Stimulated activated CD4-positive, alpha-beta T cell treated with anti-CD3 and anti-CD28 coated beads, Interleukin-15, amount 100 ng/mL, for 1 hour (primary cell): ENCODE data around the gene TBRG1.

Experiments used
- DNase-seq, 2 donors: peaks; one replicate each; pipeline ENCODE4 v3.0.0-alpha.2; 2020; ENCODE audit warnings: low read depth in 1 of 2, low spot score in 1 of 2

The TBRG1 gene

GRCh38 chr11:124612567-124613246 lies 10.0 kb upstream of the TBRG1 start:
- DNase-seq: no peak

GRCh38 chr11:124618863-124619262 lies 3.8 kb upstream of the TBRG1 start:
- no peak for DNase-seq

DNA sequence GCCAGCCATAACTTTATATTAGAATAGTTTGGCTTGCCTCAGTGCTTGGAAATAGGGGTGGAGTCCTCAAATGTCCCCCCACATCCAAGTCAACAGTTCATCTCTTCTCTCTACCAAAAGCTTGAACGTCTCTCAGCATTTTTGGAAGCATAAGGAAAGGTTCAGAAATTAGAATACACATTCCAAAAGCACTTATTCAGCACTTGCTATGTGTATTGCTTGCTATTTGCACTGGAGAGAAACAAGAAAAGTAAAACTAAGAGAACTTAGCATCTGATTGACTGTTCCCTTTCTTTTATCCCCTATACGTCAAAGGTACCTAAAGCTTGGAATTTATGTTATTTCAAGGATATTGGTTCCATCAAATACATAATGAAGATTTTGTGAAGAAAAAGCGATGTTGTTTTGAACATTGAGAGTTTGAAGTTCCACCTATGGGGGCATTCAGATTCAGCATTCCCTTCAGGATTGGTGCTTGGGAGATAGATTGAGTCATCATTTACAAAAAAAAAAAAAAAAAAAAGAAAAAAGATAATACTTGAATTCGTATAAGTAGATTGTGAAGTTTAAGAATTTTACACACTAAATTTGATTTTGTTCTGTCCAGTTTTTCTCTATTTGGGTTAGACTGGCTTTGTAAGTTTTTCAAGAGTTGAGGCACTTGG lies 1.3 kb downstream of the TBRG1 start:
- DNase-seq: no peak

DNA sequence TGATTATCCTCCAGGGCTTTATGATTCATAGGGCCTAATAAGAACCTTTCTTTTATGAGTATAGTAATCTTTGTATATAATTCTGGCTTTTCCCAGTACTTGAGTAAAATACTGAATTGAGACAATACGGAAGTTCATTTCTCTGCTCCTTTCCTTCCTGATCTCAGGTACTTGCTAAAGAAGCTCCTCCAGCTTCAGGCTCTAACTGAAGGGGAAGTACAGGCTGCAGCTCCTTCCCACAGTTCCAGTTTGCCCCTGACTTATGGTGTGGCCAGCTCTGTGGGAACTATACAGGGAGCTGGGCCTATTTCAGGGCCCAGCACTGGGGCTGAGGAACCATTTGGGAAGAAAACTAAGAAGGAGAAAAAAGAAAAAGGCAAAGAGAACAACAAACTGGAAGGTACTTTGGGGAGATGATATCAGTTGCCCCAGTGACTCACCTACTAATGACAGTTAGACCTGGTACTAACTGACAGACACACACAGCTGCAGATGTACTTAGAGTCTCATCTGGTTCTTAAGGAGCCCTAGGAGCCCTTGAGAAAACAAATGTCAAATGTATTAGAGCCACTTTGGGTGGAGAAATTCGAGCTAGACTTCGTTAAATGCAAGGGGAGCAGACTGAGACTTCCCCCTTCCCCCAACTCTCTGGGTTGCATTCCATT lies 3.0 kb downstream of the TBRG1 start:
- no peak for DNase-seq

DNA sequence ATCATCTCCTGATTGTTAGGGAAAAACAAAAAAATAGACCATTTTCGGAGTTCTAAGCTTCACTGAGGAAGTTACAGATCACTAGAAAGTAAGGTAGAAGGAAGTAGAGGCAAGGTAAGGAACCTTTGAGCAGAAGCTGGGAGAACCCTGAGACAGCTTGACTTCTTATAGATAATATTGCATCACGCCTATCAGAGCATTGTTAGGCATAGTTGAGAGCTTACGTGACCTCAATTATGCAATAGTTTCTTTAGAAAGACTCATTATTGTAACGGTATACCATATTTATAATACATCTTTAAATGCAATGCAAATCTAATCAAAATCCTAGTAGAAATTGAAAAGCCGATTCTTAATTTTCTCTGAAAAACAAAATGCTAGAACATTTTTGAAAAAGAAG lies 4.9 kb downstream of the TBRG1 start:
- no peak for DNase-seq

DNA sequence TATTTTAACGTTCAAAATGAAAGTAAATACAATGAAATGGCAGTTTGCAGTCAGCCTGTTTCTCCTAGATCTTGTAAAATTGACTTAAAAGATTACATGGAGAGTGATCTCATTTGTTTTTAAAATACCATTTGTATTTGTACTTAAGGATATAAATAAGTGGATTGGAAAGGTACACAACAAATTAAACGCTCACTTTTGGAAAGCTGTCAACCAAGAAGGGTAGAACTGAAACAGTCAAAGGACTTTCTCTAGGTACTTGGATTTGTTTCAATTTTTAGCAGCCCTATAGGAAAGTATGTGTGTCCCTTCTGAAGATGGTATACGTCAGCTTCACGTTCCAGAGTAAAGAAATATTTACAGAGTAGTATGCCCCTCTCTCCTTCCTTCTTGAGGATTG lies 7.3 kb downstream of the TBRG1 start:
- no peak for DNase-seq

DNA sequence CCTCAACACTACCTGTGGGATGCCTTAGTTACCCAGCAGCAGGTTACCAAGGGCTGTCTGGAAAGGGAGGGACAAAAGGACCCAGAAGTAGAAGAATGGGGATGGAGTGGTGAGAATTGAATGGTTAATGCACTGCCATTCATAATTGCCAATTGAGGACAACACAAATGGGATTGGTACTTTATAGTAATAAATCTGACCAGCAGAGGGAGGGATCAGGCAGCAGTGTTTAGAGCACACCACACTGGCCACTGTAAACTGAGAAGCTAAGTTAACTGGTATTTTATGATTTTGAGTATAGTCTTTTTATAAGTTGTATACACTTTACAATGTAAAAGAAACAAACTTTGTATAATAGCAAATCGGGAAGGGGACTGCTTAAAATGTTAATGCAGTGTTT lies 10.7 kb downstream of the TBRG1 start:
- DNase-seq: no peak

GRCh38 chr11:124635932-124636331 lies 13.3 kb downstream of the TBRG1 start:
- DNase-seq: no peak

DNA sequence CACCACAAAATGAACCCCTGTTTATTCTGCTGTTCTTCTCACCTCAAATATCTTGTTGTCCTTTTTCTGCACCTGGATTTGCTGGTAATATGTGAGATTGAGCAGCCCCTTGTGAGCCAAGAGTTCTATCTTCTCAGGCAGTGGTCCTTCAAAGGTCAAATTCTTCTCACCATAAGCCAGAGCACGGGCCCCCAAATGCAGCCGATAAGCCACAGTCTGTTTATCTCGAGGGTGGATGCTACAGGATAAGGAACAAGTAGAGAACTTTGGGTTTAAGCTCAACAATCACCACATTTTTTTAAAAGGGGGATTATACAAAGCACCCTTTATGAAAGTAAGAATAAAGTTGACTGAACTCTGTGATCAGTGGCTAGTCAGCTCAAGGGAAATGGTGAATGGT lies 15.8 kb downstream of the TBRG1 start:
- no peak for DNase-seq

GRCh38 chr11:124639186-124639585 lies 16.5 kb downstream of the TBRG1 start:
- no peak for DNase-seq

GRCh38 chr11:124640666-124641065 lies 18.0 kb downstream of the TBRG1 start:
- no peak for DNase-seq

GRCh38 chr11:124642628-124643027 lies 20.0 kb downstream of the TBRG1 start:
- DNase-seq: no peak

GRCh38 chr11:124643042-124643604 lies 20.5 kb downstream of the TBRG1 start:
- DNase-seq: no peak

- DNase-seq: no peak
Observed at GRCh38 chr11:124643605-124644425, 21.2 kb downstream of the TBRG1 start.

DNA sequence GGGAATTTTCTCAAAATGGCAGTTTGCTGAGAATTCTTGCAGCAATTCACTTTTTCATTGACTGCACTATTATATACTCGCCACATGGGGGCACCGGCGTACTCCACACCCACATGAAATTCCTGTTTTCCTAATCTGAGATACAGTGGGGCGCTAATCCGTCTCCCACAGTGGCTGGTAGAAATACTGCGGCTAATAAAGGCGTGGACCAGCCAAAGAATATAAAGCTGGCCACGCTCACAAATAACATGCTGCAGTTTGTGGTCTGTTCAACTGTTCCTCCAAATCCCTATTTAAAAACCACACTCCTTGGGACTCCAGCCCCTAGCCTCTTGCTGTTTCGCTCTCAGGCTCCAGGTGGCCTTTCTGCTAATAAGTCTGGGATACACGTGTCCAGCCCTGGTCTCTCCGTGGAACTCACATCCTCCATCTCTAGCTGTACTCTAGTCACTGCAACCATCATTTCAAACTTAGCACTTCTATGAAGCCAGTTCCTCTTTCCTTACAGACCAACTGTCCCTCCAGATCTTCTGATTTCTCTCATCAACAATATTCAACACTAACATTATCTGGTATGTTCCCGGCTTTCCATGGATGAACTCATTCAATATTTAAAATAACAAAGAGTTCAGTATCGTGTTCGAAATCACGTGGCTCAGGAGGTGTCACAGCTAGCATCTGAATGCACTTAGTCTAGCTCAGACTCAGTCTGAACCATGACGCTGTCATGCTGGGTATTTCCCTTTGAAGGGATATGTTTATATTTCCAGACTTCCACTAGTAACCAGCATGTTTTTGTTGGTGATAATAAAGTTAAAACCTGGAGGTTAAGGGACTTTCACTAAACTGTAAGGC lies 22.0 kb downstream of the TBRG1 start:
- no peak for DNase-seq

DNA sequence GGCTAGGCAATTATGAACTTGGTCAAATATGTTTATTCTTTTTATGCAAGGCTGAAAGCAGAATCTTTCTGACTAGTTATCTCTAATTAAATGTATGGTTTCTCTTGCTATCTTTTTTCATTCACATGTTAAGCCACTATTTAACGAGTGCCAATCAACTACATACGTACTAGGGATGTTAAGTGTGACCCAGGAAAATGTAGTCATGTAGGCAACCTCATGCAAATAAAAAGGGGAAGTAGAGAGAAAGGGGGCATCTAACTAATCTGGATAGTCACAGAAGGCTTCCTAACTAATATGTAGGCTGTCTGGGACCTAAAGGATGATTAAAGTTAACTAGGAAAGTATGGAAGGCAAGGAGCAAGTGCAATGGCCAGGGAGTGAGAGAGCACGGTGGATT lies 23.5 kb downstream of the TBRG1 start:
- no peak for DNase-seq

DNA sequence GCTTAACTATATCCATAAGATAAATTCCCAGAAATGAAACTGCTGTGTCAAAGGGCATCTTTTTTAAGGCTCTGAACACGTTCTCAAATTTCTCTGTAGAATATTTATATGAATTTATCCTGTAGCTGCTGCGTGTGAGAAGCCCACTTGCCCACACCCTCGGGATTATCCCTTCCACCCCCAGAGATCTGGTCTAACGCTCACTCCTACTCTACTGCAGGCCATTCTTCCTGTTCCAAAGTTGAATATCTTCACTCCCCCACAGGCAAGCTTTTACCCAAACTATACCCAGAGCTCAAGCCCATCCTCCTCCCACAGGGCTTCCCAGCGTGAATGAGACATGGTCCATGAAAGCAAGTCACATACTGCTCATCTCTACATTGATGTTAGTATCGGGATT lies 25.9 kb downstream of the TBRG1 start:
- DNase-seq: no peak

DNA sequence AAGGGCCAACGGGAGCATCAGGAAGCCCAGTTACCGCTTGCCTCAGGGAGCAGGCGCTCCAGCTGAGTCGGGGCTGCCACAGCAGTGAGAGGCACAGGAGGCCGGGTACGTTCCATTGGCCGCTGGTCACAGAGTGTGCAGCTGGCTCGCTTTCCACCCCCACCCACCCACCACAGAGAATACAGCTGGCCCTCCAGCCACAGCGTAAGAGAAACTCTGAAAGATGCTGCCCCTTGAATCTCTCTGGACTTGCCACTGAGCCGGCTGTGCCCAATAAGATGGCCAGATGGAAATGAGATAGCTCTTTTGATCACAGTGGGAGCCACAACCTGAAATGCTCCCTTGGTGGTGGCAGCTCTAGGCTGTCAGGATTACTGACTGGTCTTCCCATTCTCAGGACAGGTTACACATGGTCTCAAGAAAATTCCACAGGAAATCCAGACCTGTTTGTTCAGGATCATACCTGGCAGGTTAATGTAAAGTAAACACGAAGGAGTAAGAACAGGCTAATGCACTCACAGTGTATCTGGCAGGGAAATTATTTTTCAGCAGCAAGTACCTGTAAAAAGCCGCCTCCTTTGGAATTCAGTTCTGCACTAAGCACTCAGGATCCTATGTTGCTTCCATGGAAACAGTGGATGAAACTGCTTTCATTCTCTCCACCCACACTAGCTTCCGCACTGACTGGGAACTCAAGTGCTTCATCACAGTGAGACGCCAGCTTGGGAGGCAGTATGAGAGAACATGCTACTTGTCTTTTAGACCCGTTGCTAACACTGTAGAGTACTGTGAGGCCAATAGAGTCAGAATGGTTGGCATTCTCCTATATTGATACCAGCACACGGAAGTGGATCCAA lies 34.3 kb downstream of the TBRG1 start:
- DNase-seq: no peak

GRCh38 chr11:124657904-124658303 lies 35.2 kb downstream of the TBRG1 start:
- no peak for DNase-seq
